Activated CD4-positive, alpha-beta T cell treated with anti-CD3 and anti-CD28 coated beads, Interleukin-2, amount 10 ng/mL, durations not matched to agents 7 days and 5 days (primary cell): ENCODE measurements around the gene ARMC9. TPM values are rescaled to one million over a fixed set of nuclear protein-coding genes. Genes with fewer than 3 reads are reported as not detected.

ENCODE experiments used
- CTCF ChIA-PET: fragments of 350-600 bp; sonication (Branson Sonifier 250); formaldehyde crosslinking; loops from one replicate; lab custom pipeline; 2021; ENCODE audit warnings: antibody characterized with exemption; lab: Charles Lee
- POLR2A ChIA-PET: fragments of 350-600 bp; sonication (Branson Sonifier 250); formaldehyde crosslinking; loops from one replicate; lab custom pipeline; 2021; ENCODE audit warnings: antibody characterized with exemption; lab: Charles Lee
- DNase-seq: peaks from one replicate; pipeline ENCODE4 v3.0.0-alpha.2; 2020
- H3K27ac Mint-ChIP-seq: one replicate; pipeline ENCODE4 v1.8.0; 2021; ENCODE audit warnings: mild to moderate bottlenecking, moderate library complexity, mixed read lengths
- H3K27me3 Mint-ChIP-seq: one replicate; pipeline ENCODE4 v1.8.0; 2021; ENCODE audit warnings: mixed read lengths
- H3K36me3 Mint-ChIP-seq: one replicate; pipeline ENCODE4 v1.8.0; 2021; ENCODE audit warnings: low read depth, mixed read lengths
- H3K4me1 Mint-ChIP-seq: one replicate; pipeline ENCODE4 v1.8.0; 2021; ENCODE audit warnings: mixed read lengths
- H3K4me3 Mint-ChIP-seq: one replicate; pipeline ENCODE4 v1.8.0; 2021; ENCODE audit warnings: mild to moderate bottlenecking, moderate library complexity, mixed read lengths
- H3K9me3 Mint-ChIP-seq: one replicate; pipeline ENCODE4 v1.8.0; 2021; ENCODE audit warnings: mixed read lengths
- total RNA-seq, 2 experiments: library from RNA; stranded (reverse); gene quantifications; one replicate each; pipeline ENCODE4 v1.2.3, GENCODE V29; 2021

ARMC9 gene
- total RNA-seq, 2 experiments from 2014 or later, result 0.45 to 0.58 TPM

DNA sequence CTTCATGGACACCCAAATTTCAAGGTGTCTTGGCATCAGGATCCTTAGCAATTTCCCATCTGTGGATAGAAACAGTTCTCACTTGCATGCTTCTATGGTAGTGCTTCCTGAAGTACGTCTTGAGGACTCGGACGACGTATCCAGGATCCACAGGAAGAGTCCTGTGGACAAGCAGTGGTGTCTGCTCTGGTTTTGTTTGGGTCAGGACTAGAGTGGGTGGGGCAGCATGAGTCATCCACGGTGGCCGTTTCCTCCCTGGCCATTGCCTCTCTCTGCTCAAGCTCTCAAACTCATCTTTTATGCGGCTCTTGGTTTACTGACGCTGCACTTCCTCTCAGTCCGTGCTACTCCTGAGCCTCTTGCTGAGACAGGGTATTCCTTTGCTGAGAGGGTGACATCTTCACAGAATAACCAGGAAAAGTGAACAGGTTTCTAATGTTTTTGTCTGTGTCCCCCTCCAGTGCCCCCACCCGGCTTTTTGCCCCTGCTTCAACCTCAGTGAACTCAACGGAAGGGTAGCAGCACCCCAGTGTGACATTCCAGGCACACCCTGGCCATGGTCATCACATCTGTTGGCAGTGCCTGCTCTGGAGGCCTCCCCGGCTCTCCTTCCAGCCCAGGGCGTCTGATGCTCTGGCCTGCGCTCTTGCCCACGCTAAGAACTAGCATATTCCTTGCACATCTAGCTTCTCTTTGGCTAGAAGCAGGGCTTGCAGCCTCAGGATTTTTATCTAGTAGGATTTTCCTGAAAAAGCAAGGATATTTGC, 62.2 kb downstream of the ARMC9 start:
- no peaks in the 10 kb centered on the region for H3K36me3 Mint-ChIP-seq
- DNase-seq, result no peak
- no peak overlapping the region for H3K27ac Mint-ChIP-seq
- H3K4me1 Mint-ChIP-seq, result peaks cover 12% of the 10 kb centered on the region
- POLR2A ChIA-PET, result interaction anchor here (0.7 kb wide), 1 partner anchor 80 kb away, joined by 3 read pairs; no protein-coding TSS in a partner anchor
- no peaks in the 10 kb centered on the region for H3K9me3 Mint-ChIP-seq
- H3K4me3 Mint-ChIP-seq, result no peak overlapping the region
- peaks cover 25% of the 10 kb centered on the region for H3K27me3 Mint-ChIP-seq
- CTCF ChIA-PET, result no interaction called here

DNA sequence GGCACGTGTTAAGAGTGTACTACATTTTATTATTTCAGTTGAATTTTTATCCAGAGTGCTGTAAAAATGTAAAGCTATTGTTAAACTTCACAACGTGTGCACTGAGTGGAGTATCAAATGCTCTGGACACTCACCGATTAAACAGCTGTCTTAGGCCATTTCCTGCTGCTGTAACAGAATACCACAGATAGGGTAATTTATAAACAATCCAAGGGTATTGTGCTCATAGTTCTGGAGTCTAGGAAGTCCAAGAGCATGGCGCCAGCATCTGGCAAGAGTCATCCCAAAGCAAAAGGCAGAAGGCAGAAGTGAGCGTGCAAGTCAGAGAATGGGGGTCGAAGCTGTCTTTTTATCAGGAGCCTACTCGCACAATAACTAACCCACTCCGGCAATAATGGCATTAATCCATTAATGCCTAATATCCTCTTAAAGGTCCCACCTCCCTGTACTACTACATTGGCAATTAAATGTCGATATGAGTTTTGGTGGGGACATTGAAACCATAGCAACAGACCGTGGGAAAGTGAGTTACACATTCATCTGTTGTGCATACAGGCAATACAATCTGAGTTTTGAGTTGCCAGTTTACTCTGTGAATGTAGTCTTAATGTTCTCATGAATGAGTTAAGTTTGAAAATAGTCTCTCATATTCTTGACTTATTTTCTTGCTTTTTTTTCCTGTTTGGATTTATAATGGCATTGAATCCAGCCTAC, 64.8 kb downstream of the ARMC9 start:
- no peak for DNase-seq
- H3K36me3 Mint-ChIP-seq, result no peaks in the 10 kb centered on the region

DNA sequence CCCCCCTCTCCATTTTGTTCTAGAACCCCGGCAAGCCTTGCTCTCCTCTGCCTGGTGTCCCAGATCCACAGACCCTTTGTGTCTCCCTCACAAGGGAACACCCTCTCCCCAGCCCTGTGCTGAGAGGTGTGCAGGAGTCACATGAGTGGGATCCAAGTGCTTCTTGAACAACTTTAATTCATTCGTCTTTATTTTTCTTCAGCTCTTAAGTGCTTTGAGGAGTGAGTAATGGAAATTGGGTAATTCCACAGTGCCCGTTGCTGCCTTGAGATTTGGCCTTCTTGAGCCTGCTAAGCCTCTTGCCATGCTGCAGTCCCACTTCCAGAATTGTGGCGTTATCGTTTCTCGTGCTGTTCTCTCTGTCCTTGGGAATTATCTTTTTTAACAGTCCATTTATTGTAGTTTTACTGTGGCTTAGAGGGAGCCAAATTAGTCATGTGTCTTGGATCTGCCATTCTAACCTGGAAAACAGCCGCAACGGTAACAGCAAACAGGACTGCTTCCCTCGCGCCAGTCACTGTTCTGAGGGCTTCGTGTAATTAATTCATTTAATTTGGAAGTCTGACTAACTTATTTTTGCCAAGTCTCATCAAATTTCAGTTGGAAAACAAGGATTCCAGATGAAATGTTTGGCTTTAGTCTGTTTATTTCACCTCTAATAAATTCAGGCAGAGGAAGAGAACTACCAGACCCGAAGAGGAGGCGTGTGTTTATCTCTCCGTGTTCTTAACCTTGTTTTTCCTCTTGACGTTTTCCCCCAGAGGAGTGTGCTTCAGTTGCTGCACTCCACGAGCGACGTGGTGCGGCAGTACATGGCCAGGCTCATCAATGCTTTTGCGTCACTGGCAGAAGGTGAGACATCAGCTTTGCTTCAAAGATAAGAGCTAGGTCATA, 72.0 kb downstream of the ARMC9 start:
- ChIA-PET CTCF (interaction anchor here (0.7 to 1.6 kb wide), 2 partner anchors 9 to 181 kb away, joined by 3 read pairs; no protein-coding TSS in a partner anchor), POLR2A (no interaction called here)
- H3K27ac Mint-ChIP-seq, result no peak overlapping the region
- no peak overlapping the region for H3K4me3 Mint-ChIP-seq
- H3K4me1 Mint-ChIP-seq, result no peaks in the 10 kb centered on the region
- no peak for DNase-seq
- no peaks in the 10 kb centered on the region for H3K36me3 Mint-ChIP-seq
- H3K9me3 Mint-ChIP-seq, result no peaks in the 10 kb centered on the region
- peaks cover 2% of the 10 kb centered on the region for H3K27me3 Mint-ChIP-seq

More for the DNA sequence above, 64.8 kb downstream of the ARMC9 start:
- CTCF ChIA-PET, result no interaction called here
- Mint-ChIP-seq H3K27ac (no peak overlapping the region), H3K9me3 (no peaks in the 10 kb centered on the region), H3K4me3 (no peak overlapping the region), H3K4me1 (peaks cover 12% of the 10 kb centered on the region), H3K27me3 (peaks cover 12% of the 10 kb centered on the region)
- POLR2A ChIA-PET, result interaction anchor here (1.3 kb wide), 1 partner anchor 201 kb away, joined by 3 read pairs; the partner anchor contains the start of gene NCL

DNA sequence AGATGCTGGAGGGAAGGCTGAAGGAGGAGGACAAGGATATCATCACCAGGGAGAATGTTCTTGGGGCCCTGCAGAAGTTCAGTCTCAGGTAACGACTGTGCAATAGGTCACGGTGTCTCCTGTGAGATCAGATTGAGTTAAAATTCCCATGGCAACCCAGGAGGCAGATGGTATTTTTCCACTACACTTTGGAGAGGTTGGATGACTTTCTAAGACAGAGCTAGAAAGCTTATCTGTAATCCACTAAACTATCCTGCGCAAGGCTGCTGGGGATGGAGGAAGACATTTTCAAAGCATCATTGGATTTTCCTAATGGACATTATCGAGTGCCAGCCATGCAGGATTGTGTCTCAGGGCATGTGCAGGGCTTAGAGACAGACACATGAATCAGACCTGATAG, 74.6 kb downstream of the ARMC9 start:
- no peak for DNase-seq
- Mint-ChIP-seq H3K4me3 (no peak overlapping the region), H3K27ac (no peak overlapping the region), H3K4me1 (peaks cover 2% of the 10 kb centered on the region), H3K9me3 (no peaks in the 10 kb centered on the region), H3K27me3 (no peaks in the 10 kb centered on the region), H3K36me3 (no peaks in the 10 kb centered on the region)
- ChIA-PET POLR2A (no interaction called here), CTCF (no interaction called here)

DNA sequence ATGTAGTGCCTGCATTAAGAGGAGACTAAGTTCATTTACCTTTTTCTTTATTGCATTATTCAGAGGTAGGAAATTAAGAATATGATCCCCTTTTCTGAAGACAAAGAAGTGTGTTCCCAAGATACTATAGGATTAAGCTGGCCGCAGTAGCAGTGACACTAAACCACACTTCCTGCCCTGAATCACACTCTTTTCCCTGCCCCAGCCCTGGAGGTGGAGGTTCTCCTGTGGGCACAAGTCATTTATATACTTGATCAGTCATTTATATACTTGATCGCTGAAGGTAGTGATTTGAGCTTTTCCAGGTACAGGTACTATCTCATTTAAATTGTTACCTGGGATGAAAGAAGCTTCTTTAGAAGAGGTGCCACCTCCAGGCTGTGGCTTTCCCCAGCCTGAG, 78.6 kb downstream of the ARMC9 start:
- Mint-ChIP-seq H3K4me3 (no peak overlapping the region), H3K36me3 (no peaks in the 10 kb centered on the region), H3K4me1 (peaks cover 2% of the 10 kb centered on the region), H3K27me3 (peaks cover 10% of the 10 kb centered on the region), H3K27ac (no peak overlapping the region), H3K9me3 (no peaks in the 10 kb centered on the region)
- ChIA-PET CTCF (interaction anchor here (0.6 to 1.9 kb wide), 2 partner anchors 132 to 438 kb away, joined by 4 to 5 read pairs; no protein-coding TSS in a partner anchor), POLR2A (no interaction called here)
- no peak for DNase-seq

DNA sequence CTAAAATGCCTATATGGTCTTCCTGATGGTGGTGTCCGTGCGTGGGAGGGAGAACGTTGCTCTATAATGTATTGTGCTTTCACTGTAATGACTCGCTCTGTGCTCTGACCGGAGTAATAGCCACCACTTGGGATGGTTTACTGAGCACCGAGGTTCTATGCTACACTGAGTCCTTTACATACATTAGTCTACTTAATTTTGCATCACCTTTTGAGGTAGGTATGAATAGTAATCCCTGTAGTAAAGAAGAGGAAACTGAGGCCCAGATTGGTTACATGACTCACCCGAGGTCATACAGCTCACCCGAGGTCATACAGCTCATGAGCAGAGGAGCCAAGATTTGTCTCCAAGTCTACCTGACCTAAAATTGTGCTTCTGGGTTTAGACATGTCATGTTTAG, 79.5 kb downstream of the ARMC9 start:
- no peak for DNase-seq
- peaks cover 19% of the 10 kb centered on the region for H3K27me3 Mint-ChIP-seq
- no peak overlapping the region for H3K4me3 Mint-ChIP-seq
- H3K27ac Mint-ChIP-seq, result no peak overlapping the region
- peaks cover 2% of the 10 kb centered on the region for H3K4me1 Mint-ChIP-seq
- POLR2A ChIA-PET, result no interaction called here
- H3K36me3 Mint-ChIP-seq, result no peaks in the 10 kb centered on the region
- CTCF ChIA-PET, result interaction anchor here (0.7 to 1.9 kb wide), 2 partner anchors 131 to 534 kb away, joined by 3 to 5 read pairs; no protein-coding TSS in a partner anchor
- H3K9me3 Mint-ChIP-seq, result no peaks in the 10 kb centered on the region

DNA sequence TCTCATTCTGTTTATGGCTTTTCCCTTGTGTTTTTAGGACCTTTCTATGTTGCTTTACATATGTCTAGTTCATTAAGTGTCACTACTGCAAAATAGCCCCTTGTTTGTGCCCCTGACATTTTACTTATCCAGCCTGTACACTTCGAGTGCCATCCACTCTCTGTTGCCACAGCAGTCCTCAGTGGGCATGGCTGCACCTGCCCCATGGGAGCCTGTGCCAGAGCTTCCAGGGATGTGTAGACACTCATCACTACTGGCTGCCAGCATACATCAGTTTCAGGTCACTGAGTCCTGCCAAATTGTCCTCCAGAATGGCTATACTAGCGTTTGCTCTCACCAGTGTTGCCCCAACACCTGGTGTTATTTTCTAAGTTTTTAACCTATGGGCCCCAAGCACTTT, 80.4 kb downstream of the ARMC9 start:
- Mint-ChIP-seq H3K27ac (no peak overlapping the region), H3K4me1 (peaks cover 2% of the 10 kb centered on the region), H3K4me3 (no peak overlapping the region), H3K27me3 (peaks cover 21% of the 10 kb centered on the region), H3K9me3 (no peaks in the 10 kb centered on the region), H3K36me3 (no peaks in the 10 kb centered on the region)
- no peak for DNase-seq
- CTCF ChIA-PET, result no interaction called here
- POLR2A ChIA-PET, result no interaction called here

DNA sequence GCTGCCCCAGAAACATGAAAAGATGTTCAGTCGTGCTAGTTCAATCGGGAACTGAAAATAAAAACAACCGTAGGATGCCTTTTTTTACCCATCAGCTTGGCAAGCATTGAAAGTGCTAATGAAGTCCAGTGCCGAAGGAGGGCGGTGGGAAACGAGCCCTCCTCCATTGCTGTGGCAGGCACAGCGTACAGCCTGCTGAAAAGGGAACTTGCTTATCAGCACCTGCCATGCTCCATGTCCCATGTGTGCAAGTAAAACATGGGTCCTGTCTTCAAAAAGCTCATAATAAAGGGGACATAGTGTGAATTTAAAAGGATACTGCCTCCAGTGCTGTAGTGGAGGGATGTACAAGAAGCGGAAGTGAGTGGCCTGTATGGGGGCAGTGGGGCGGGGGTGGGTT, 82.4 kb downstream of the ARMC9 start:
- ChIA-PET CTCF (no interaction called here), POLR2A (no interaction called here)
- Mint-ChIP-seq H3K4me1 (peaks cover 2% of the 10 kb centered on the region), H3K27me3 (peaks cover 21% of the 10 kb centered on the region), H3K27ac (no peak overlapping the region), H3K9me3 (no peaks in the 10 kb centered on the region), H3K4me3 (no peak overlapping the region), H3K36me3 (no peaks in the 10 kb centered on the region)
- DNase-seq, result no peak

DNA sequence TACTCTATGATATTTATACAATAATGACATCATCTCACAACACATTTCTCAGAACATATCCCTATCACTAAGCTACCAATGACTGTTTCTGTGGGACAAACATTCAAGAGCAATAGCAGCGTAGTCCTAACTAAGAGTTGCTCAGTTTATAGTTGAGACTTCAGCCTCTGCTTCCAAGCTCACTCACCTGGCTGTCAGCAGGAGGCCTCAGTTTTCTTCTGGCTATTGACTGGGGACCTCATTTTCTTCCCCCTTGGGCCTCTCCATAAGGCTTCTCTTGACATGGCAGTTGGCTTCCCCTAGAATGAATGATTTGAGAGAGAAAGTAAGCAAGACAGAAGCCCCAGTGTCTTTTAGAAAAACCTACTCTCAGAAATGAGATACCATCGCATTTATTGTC, 85.9 kb downstream of the ARMC9 start:
- Mint-ChIP-seq H3K27me3 (peaks cover 21% of the 10 kb centered on the region), H3K36me3 (no peaks in the 10 kb centered on the region), H3K9me3 (no peaks in the 10 kb centered on the region), H3K27ac (no peak overlapping the region), H3K4me3 (no peak overlapping the region), H3K4me1 (no peaks in the 10 kb centered on the region)
- no peak for DNase-seq
- POLR2A ChIA-PET, result no interaction called here
- CTCF ChIA-PET, result interaction anchor here (0.6 kb wide), 1 partner anchor 38 kb away, joined by 3 read pairs; no protein-coding TSS in a partner anchor

DNA sequence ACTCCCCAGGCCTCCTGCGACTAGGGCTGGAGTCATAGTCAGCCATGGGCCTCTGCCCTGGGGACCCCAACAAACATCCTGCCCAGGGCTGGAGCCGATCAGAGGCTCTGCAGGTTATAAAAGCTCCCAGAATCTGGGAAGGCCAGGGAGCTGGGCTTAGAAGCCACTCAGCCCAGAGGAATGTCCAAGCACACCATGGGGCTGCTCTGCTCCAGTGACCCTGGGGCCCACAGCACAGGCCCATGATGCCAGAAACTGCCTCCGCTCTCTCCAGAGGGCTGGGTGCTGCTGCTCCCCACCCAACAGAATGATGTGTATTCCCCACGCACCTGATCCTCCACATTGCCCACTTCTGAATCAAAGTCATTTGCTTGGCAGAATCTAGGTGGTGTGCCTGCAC, 88.5 kb downstream of the ARMC9 start:
- Mint-ChIP-seq H3K36me3 (no peaks in the 10 kb centered on the region), H3K4me1 (no peaks in the 10 kb centered on the region), H3K27me3 (peaks cover 11% of the 10 kb centered on the region), H3K9me3 (no peaks in the 10 kb centered on the region), H3K4me3 (no peak overlapping the region), H3K27ac (no peak overlapping the region)
- ChIA-PET POLR2A (no interaction called here), CTCF (interaction anchor here (1.1 to 1.3 kb wide), 2 partner anchors 19 to 420 kb away, joined by 3 read pairs; no protein-coding TSS in a partner anchor)
- no peak for DNase-seq

DNA sequence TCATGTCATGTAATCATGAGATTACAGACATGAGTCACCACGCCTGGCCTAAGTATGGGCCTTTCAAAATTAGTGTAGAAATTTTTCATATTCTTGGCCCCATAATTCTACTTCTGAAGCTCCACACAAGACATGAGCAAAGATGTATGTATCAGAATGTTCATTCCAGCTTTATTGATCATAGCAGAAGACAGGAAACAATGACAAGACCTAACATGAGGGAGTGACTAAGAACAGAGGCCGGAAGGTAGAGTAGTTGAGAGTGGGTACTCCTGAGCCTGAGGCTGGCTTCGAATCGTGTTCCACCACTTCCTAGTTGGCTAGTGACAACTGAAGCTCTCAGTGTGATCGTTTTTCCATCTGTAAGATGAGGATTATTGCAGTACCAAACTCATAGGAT, 89.3 kb downstream of the ARMC9 start:
- Mint-ChIP-seq H3K36me3 (no peaks in the 10 kb centered on the region), H3K9me3 (no peaks in the 10 kb centered on the region), H3K4me3 (no peak overlapping the region), H3K27me3 (peaks cover 5% of the 10 kb centered on the region), H3K27ac (no peak overlapping the region), H3K4me1 (no peaks in the 10 kb centered on the region)
- CTCF ChIA-PET, result interaction anchor here (0.6 kb wide), 1 partner anchor 35 kb away, joined by 3 read pairs; no protein-coding TSS in a partner anchor
- DNase-seq, result no peak
- POLR2A ChIA-PET, result no interaction called here

DNA sequence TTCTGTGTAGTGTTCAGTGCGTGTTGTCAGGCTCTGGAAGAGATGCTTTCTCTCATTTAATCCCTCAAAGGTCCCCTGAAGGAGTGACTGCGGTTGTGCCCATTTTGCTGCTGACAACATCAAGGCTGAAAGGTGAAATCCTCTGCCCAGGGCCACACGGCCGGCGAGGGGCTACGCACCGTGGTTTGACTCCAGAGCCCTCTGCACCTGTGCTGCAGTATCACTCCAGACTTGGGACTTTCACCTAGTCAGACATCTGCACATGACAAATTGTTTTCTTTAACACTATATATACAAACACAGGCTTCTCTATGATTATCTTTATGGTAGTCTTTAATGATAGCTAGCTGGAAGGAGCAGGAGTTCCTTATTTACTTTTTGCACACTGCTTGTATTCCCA, 90.2 kb downstream of the ARMC9 start:
- Mint-ChIP-seq H3K9me3 (no peaks in the 10 kb centered on the region), H3K27ac (no peak overlapping the region), H3K27me3 (no peaks in the 10 kb centered on the region), H3K4me3 (no peak overlapping the region), H3K36me3 (no peaks in the 10 kb centered on the region), H3K4me1 (no peaks in the 10 kb centered on the region)
- POLR2A ChIA-PET, result no interaction called here
- DNase-seq, result no peak
- CTCF ChIA-PET, result interaction anchor here (0.6 to 1.5 kb wide), 3 partner anchors 9 to 379 kb away, joined by 3 to 4 read pairs (median 3); no protein-coding TSS in a partner anchor
